GM21825 (cell line): Measurements from ENCODE around the gene OR10H3.
"Not testable (repeated sequence)": the region's sequence is repeated elsewhere in the genome, so short reads cannot be mapped to it uniquely, and the experiment has no call there.

Experiments
- ATAC-seq: cut with Tn5 transposase; IDR thresholded peaks from one replicate; pipeline ENCODE4 v1.9.1; 2021; ENCODE audit warnings: mild to moderate bottlenecking, moderate library complexity; ENCODE audit not compliant: unreplicated experiment

The OR10H3 gene

DNA sequence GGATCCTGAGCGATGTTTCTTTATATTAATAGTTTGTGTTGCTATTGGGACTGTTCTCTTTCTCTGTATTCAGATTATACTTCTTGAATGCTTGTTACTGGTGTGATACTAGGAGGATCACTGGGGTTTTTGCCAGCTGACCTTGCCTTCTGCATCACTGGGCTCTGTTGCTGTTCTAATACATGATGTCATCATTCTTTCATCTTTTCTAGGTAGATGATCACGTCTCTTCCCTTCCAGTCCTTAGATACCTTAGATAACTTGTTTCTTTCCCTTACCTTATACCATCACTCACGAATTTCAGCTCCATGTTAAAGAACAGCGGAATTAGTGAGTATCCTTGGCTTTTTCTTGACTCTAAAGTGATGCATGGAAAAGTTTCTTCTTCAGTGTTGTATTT is at the start of gene OR10H3:
Gene OR10H3 (plus strand): TSS at position 264 of the 400 bp plus-strand sequence. CDS start 3,408 bp downstream, outside the sequence.
- no peak for ATAC-seq

- ATAC-seq: no peak
Measured at GRCh38 chr19:15696654-15697194, 41.1 kb upstream of the OR10H3 start.

GRCh38 chr19:15701757-15702533 is 35.8 kb upstream of the OR10H3 start:
- ATAC-seq: no peak

DNA sequence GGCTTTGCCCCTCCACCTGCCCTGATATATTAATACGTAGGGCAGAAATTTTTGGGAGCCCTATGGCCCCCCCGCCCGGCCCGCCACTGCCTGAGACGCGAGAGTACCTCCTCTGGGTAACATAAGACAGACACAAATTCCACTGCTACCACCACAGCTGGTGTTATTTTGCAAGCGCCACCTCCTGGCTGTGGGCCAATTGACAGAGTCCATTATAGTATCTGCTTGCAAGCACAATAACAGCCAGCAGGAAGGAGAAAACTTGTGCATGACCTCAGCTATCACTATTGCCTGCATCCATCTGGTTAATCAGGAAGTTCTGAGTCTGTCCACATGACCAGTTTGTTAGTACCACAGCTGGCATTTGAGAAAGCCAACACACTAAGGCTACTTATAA is 35.3 kb upstream of the OR10H3 start:
- no peak for ATAC-seq

- ATAC-seq: no peak
Measured at GRCh38 chr19:15714638-15715037, 23.1 kb upstream of the OR10H3 start.

GRCh38 chr19:15715642-15716041 is 22.1 kb upstream of the OR10H3 start:
- no peak for ATAC-seq

DNA sequence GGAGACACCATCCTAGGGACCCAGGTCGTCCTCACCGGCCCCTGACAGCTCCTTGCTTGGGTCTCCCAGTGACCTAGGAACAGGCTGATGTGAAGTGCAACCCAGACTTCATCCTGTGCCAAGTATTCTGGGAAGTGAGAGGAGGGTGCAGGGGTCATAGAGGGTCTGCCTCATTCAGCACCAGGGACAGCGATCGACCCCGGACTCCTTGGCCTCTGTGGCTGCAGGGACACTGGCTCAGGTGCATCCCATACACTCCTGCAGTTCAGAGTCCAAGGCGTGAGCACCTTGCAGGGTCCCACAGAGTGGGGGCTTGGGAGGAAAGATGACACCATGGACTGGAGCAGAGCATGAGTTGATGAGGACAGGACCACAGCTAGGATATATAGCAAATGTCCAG is 20.0 kb upstream of the OR10H3 start:
- ATAC-seq: no peak

- no peak for ATAC-seq
Measured at GRCh38 chr19:15721268-15721667, 16.5 kb upstream of the OR10H3 start.

- no peak for ATAC-seq
Measured at GRCh38 chr19:15722956-15723355, 14.8 kb upstream of the OR10H3 start.

GRCh38 chr19:15727724-15728123 is 10.1 kb upstream of the OR10H3 start, which contains the start of gene OR10H2:
OR10H2 (plus strand) TSS chr19:15728024; CDS start chr19:15728044, 20 bp downstream.
- no peak for ATAC-seq

GRCh38 chr19:15730538-15730937 is 7.2 kb upstream of the OR10H3 start:
- no peak for ATAC-seq

DNA sequence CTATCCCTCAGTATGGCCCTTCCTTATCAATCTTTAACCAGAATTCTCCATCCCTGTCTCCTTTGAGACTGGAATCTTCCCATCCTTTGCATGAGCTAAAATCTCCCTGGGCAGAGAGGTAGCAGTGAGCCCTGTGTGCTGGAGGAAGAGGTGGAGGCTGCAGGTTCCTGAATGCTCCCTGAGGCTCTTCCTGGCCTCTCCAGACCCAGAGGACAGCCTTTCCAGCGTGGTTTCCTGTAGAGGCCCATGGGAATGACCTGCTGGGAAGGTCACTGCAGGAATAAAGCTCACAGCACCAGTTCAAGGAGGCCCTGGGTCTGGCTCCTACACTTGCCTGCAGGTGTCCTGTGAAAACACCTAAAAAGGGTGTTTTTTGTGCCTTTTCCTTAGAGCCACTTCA is 5.4 kb upstream of the OR10H3 start:
- ATAC-seq: no peak

DNA sequence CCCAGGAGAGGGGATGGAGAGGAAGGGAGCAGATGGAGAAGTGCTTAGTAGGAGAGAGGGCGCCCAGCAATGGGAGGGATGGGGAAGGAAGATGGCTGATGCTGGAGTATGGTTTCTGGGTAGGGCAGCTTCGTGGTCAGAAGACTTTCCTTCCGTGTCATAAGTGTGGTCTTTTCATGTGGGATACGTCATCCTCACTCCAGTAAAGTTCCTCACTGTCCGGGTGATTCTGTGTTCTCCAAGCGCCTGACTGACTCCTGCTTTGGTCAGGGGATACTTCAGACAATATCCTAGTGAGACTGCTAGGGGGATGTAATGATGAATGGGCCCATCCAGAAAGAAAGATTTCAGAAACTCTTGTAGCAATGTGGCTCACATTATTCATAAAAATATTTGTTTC is 3.9 kb upstream of the OR10H3 start:
- ATAC-seq: no peak

DNA sequence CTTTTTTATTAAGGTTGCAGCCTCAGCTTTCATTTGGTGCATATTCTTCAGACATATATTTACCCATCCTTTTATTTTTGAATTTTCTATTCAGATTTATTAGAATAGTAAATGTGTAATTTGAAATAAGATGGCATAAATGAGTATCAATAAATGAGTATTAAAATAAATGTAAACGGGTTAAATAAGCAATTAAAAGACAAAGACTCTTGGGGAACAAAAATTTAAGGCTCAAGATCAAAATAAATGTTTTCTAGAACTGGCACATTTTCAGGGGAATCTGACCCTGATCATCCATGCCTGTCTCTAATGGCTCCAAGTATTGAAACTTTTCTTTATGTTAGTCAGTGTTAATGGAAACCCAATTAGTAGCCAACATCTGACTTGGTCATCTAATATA is 3.0 kb downstream of the OR10H3 start:
- no peak for ATAC-seq

DNA sequence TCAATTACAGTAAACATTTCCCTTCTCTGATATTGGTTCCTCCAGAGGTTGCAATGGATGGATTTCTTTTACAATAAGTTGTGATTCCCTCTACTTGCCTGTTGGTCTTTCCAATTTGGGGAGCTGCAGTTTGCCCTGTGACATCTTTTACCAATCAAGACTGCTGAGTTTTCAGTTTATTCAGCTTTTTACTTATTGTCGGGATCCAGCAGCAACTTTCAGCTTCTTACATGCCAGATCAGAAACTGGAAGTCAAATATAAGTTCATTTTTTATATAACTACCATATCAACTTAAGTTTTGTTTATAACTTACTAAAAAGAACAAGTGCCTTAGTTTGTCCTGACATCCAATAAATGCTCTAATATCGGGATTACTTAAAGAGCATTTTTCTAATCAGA is 10.5 kb downstream of the OR10H3 start:
- no peak for ATAC-seq

DNA sequence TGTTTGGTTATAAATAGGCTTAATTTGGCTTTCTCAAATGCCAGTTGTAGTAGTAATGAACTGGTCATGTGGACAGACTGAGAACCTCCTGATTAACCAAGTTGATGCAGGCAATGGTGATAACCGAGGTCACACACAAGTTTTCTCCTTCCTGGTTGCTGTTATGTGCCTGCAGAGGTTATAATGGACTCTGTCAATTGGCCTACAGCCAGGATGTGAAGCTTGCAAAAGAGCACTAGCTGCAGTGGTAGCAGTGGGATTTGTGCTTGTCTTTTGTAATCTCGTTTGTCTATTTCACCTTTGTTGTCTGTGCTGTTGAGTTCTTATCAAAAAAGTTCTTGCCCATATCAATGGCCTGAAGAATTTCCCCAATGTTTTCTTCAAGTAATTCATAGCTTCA is 20.6 kb downstream of the OR10H3 start:
- no peak for ATAC-seq

DNA sequence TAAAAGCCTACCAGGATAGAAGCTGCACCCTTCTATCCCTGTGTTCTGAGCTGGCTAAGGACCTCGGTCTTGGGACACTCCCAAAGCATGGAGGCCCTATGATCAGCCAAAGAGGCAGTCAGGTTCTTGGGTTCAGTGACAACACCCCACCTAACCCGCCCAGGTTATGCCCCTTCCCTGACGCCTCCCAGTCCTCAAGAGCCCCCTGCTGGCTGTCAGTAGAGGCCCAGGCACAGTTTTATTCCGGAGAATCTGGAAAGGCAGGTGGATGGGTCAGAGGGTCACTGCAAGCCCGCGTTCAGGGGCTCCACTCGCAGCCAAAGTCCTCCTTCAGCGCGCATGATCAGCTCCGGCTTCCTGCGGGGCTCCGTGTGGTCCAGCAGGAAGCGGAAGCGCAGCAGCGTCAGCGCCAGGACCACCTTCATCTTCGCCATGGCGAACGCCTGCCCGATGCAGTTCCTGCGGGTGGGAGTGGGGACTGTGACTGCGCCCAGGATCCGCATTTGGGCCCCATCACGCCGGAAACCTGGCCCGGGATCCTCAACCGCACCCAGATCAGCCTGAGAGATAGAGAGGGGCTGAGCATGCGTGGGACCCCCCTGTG is 22.3 kb downstream of the OR10H3 start:
- no peak for ATAC-seq

DNA sequence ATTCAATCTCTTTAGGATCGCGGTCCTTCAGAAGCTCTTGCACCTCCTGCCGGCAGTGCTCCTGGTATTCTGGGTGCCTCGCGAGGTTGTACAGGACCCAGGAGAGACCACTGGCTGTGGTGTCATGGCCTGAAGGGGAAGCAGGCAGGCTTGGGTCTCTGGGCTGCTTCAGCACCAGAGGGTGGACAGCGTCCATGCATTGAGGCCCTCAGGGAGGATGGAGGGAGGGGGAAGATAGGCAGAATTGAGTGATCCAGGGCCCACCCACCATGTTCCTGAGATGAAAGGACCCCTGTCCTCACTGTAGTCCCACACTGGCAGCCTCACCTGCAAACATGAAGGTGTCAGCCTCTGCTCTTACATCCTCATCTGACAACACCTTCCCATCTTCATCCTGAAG is 31.8 kb downstream of the OR10H3 start:
- no peak for ATAC-seq

DNA sequence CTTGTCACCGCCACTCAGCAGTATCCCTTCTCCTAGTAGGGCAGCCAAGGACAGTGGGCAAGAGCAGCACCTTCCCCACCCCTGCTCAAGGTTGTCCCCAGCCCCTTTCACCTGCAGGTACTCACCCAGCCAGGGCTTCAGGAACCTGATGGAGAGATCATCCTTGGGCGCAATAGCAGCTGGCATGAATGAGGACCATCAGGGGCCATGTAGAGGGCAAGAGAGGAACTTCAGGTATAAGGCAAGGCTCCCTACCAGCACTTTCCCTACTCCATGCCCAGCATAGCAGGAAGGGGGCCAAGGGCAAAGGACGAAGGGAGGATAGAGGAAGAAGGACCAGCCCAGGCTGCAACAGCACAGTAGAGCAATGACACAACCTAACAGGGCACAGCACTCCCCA is 36.4 kb downstream of the OR10H3 start:
- ATAC-seq: not testable (repeated sequence)

GRCh38 chr19:15775249-15775648 is 37.5 kb downstream of the OR10H3 start:
- no peak for ATAC-seq

GRCh38 chr19:15776264-15776663 is 38.5 kb downstream of the OR10H3 start:
- ATAC-seq: no peak
